GM19099 (cell line): ENCODE results near the gene PCDHGA8.
A peak's percentile ranks its signal among the peaks of the same experiment; 100 is the strongest.
"Not testable (repeated sequence)": the region's sequence is repeated elsewhere in the genome, so short reads cannot be mapped to it uniquely, and the experiment has no call there.

Source experiments
- POLR2A ChIP-seq: IDR thresholded peaks from 3 replicates; pipeline ENCODE4 v1.6.1; 2011; ENCODE audit warnings: low read depth; ENCODE audit not compliant: insufficient read length; ENCODE audit errors: extremely low read depth

The PCDHGA8 gene

DNA sequence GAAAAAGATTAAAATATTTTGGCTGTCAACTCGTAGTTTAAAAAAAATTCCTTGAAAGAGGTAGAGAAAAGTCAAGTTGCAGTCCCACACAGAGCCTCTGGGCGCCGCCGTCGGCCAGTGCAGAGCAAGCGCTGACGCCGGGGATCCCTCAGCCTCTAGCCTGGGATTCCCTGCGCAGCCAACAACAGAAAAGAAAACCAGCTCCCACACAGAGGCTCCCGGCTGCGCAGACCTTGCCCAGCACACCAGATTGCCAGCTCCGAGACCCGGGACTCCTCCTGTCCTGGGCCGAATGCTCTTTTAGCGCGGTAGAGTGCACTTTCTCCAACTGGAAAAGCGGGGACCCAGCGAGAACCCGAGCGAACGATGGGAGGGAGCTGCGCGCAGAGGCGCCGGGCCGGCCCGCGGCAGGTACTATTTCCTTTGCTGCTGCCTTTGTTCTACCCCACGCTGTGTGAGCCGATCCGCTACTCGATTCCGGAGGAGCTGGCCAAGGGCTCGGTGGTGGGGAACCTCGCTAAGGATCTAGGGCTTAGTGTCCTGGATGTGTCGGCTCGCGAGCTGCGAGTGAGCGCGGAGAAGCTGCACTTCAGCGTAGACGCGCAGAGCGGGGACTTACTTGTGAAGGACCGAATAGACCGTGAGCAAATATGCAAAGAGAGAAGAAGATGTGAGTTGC is 25.2 kb downstream of the PCDHGA8 start, which contains the start of gene PCDHGB7:
Gene PCDHGB7 (plus strand): TSS at position 184 of the 679 bp plus-strand sequence. CDS start 183 bp downstream, at position 367.
- TF ChIP-seq POLR2A: not testable (repeated sequence)

DNA sequence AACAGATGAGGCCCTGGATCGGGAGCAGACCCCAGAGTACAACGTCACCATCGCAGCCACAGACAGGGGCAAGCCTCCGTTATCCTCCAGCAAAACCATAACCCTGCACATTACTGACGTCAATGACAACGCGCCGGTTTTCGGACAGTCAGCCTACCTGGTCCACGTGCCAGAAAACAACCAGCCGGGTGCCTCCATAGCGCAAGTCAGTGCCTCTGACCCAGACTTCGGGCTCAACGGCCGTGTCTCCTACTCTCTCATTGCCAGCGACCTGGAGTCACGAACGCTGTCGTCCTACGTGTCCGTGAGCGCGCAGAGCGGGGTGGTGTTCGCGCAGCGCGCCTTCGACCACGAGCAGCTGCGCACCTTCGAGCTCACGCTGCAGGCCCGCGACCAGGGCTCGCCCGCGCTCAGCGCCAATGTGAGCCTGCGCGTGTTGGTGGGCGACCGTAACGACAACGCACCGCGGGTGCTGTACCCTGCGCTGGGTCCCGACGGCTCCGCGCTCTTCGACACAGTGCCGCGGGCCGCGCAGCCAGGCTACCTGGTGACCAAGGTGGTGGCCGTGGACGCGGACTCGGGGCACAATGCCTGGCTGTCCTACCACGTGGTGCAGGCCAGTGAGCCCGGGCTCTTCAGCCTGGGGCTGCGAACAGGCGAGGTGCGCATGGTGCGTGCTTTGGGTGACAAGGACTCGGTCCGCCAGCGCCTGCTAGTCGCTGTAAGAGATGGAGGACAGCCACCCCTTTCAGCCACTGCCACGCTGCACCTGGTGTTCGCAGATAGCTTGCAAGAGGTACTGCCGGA is 26.8 kb downstream of the PCDHGA8 start:
- no peak for TF ChIP-seq POLR2A

- TF ChIP-seq POLR2A: no peak
Observed at GRCh38 chr5:141420855-141421488, 28.5 kb downstream of the PCDHGA8 start, which contains the start of gene PCDHGA11. PCDHGA11 (plus strand) TSS chr5:141421051; CDS start chr5:141421228, 177 bp downstream.

- TF ChIP-seq POLR2A: no peak
Observed at GRCh38 chr5:141421489-141421855, 29.0 kb downstream of the PCDHGA8 start.

- TF ChIP-seq POLR2A: no peak
Observed at GRCh38 chr5:141422742-141423291, 30.4 kb downstream of the PCDHGA8 start.

GRCh38 chr5:141427783-141428426 is 35.5 kb downstream of the PCDHGA8 start:
- TF ChIP-seq POLR2A: no peak

DNA sequence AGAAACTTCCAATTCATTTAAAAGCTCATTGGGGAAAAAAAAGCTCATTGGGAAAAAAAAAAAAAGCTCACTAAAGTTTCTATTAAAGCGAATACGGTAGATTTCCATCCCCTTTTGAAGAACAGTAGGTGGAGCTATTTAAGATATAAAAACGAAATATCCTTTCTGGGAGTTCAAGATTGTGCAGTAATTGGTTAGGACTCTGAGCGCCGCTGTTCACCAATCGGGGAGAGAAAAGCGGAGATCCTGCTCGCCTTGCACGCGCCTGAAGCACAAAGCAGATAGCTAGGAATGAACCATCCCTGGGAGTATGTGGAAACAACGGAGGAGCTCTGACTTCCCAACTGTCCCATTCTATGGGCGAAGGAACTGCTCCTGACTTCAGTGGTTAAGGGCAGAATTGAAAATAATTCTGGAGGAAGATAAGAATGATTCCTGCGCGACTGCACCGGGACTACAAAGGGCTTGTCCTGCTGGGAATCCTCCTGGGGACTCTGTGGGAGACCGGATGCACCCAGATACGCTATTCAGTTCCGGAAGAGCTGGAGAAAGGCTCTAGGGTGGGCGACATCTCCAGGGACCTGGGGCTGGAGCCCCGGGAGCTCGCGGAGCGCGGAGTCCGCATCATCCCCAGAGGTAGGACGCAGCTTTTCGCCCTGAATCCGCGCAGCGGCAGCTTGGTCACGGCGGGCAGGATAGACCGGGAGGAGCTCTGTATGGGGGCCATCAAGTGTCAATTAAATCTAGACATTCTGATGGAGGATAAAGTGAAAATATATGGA is 38.1 kb downstream of the PCDHGA8 start, which contains the start of gene PCDHGA12:
Gene PCDHGA12 (plus strand): TSS at position 176 of the 782 bp plus-strand sequence. CDS start 253 bp downstream, at position 429.
- no peak for TF ChIP-seq POLR2A

DNA sequence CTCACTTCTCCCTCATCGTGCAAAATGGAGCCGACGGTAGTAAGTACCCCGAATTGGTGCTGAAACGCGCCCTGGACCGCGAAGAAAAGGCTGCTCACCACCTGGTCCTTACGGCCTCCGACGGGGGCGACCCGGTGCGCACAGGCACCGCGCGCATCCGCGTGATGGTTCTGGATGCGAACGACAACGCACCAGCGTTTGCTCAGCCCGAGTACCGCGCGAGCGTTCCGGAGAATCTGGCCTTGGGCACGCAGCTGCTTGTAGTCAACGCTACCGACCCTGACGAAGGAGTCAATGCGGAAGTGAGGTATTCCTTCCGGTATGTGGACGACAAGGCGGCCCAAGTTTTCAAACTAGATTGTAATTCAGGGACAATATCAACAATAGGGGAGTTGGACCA is 38.9 kb downstream of the PCDHGA8 start:
- peak; percentile 53 for TF ChIP-seq POLR2A

- TF ChIP-seq POLR2A: no peak
Observed at GRCh38 chr5:141434006-141434405, 41.6 kb downstream of the PCDHGA8 start.

GRCh38 chr5:141437221-141437620 is 44.8 kb downstream of the PCDHGA8 start:
- TF ChIP-seq POLR2A: no peak

GRCh38 chr5:141439411-141440141 is 47.1 kb downstream of the PCDHGA8 start:
- TF ChIP-seq POLR2A: no peak

DNA sequence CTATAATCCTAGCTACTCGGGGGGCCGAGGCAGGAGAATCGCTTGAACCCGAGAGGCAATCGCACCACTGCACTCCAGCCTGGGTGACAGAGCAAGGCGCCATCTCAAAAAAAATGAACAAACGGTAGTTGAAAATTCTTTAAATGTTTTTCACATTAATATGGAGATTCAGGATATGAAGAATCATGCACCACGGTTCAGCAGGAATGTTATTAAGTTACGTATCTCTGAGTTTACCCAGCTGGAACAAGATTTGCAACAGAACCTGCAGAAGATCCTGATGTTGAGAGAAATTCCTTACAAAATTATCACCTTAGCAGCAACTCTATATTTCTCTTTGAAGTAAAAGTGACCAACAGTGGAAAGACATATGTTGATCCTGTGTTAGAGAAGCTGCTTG is 47.9 kb downstream of the PCDHGA8 start:
- TF ChIP-seq POLR2A: no peak

DNA sequence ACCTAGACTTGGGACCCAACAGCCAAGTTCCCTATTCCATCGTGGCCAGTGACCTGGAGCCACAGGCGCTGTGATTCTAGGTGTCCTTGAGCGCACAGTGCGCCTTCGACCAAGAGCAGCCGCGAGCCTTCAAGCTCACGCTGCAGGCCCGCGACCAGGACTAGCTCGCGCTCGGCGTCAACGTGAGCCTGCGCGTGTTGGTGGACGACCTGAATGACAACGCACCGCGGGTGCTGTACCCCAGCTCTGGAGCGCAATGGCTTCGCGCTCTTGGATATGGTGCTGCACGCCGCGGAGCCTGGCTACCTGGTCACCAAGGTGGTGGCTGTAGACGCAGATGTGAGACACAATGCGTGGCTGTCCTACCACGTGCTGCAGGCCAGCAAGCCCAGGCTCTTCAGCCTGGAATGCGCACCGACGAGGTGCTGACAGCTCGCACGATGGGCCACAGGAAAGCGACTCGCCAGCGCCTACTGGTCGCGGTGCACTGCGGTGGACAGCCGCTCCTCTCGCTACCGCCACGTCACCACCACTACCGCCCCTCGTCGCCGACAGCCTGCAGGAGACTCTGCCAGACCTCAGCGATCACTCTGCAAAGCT is 49.2 kb downstream of the PCDHGA8 start:
- TF ChIP-seq POLR2A: no peak
